HG03066 (cell line): ENCODE data around the gene COPS8.

Experiments used
- ATAC-seq: cut with Tn5 transposase; IDR thresholded peaks from one replicate; pipeline ENCODE4 v1.9.1; 2021; ENCODE audit warnings: low read depth; ENCODE audit not compliant: unreplicated experiment

COPS8 gene

GRCh38 chr2:237097911-237098702 lies 12.4 kb downstream of the COPS8 start:
- ATAC-seq, result no peak

- no peak for ATAC-seq
These were observed 14.1 kb downstream of the COPS8 start for GRCh38 chr2:237099804-237100203.

- ATAC-seq, result no peak
These were observed 15.7 kb downstream of the COPS8 start for GRCh38 chr2:237101118-237101979.

GRCh38 chr2:237102428-237102827 lies 16.7 kb downstream of the COPS8 start:
- ATAC-seq, result no peak

GRCh38 chr2:237109421-237109934 lies 23.8 kb downstream of the COPS8 start:
- no peak for ATAC-seq

GRCh38 chr2:237113026-237113795 lies 27.5 kb downstream of the COPS8 start:
- no peak for ATAC-seq

- ATAC-seq, result no peak
These were observed 30.2 kb downstream of the COPS8 start for GRCh38 chr2:237115870-237116269.

GRCh38 chr2:237116431-237116830 lies 30.7 kb downstream of the COPS8 start:
- no peak for ATAC-seq

- no peak for ATAC-seq
These were observed 32.3 kb downstream of the COPS8 start for GRCh38 chr2:237118025-237118424.

GRCh38 chr2:237118561-237119155 lies 33.0 kb downstream of the COPS8 start:
- no peak for ATAC-seq

GRCh38 chr2:237120916-237121315 lies 35.2 kb downstream of the COPS8 start:
- no peak for ATAC-seq

GRCh38 chr2:237121321-237121720 lies 35.6 kb downstream of the COPS8 start:
- no peak for ATAC-seq

- ATAC-seq, result no peak
These were observed 36.6 kb downstream of the COPS8 start for GRCh38 chr2:237122214-237122666.

- no peak for ATAC-seq
These were observed 39.1 kb downstream of the COPS8 start for GRCh38 chr2:237124820-237125219.

- no peak for ATAC-seq
These were observed 40.3 kb downstream of the COPS8 start for GRCh38 chr2:237125967-237126366.

GRCh38 chr2:237126519-237127174 lies 41.0 kb downstream of the COPS8 start:
- no peak for ATAC-seq

- no peak for ATAC-seq
These were observed 42.5 kb downstream of the COPS8 start for GRCh38 chr2:237128026-237128703.

GRCh38 chr2:237128845-237129592 lies 43.3 kb downstream of the COPS8 start:
- ATAC-seq, result no peak
